HFFc6 (cell line): Measurements from ENCODE around the gene GFRA1. TPM values are rescaled to one million over a fixed set of nuclear protein-coding genes. Genes with fewer than 3 reads are reported as not detected.

Experiments
- DNase-seq: peaks from one replicate; pipeline ENCODE4 v3.0.0-alpha.2; 2018
- H3K27ac Mint-ChIP-seq: 2 replicates; pipeline ENCODE4 v1.8.0; 2020; ENCODE audit warnings: mild to moderate bottlenecking, mixed read lengths
- H3K27me3 Mint-ChIP-seq: 2 replicates; pipeline ENCODE4 v1.8.0; 2021; ENCODE audit warnings: mild to moderate bottlenecking, moderate library complexity, mixed read lengths; ENCODE audit not compliant: insufficient read depth
- H3K36me3 Mint-ChIP-seq: 2 replicates; pipeline ENCODE4 v1.8.0; 2021; ENCODE audit warnings: low read depth, mixed read lengths
- H3K4me1 Mint-ChIP-seq: 2 replicates; pipeline ENCODE4 v1.8.0; 2020; ENCODE audit warnings: low read depth, mixed read lengths
- H3K4me3 Mint-ChIP-seq: 2 replicates; pipeline ENCODE4 v1.8.0; 2020; ENCODE audit warnings: mild to moderate bottlenecking, moderate library complexity, mixed read lengths
- H3K9me3 Mint-ChIP-seq: 2 replicates; pipeline ENCODE4 v1.8.0; 2020; ENCODE audit warnings: mild to moderate bottlenecking, mixed read lengths
- CTCF ChIP-seq: fragments of 200-600 bp; sonication (generic); IDR thresholded peaks from 2 replicates; pipeline ENCODE4 v1.5.0; 2021; ENCODE audit warnings: antibody characterized with exemption, mild to moderate bottlenecking
- total RNA-seq, 6 experiments: library from RNA; stranded (reverse); fragmentation: NEBNext Ultra II Directional; extraction: Animal tissue kit (Norgen Biotek cat#: 25700); gene quantifications; 2 replicates in 1 of 6; 3 replicates in 5 of 6; pipeline ENCODE4 v1.2.3, GENCODE V29; 2021

GFRA1 gene
- total RNA-seq, 6 experiments from 2014 or later, result 7.3 to 17.2 (median 15.9) TPM

- Mint-ChIP-seq H3K27ac (peak overlapping the region; percentile 56), H3K4me1 (peaks cover 56% of the 10 kb centered on the region), H3K9me3 (no peaks in the 10 kb centered on the region), H3K36me3 (no peaks in the 10 kb centered on the region), H3K27me3 (no peaks in the 10 kb centered on the region), H3K4me3 (peak overlapping the region; percentile 46; the same call in 1 of the 2 replicates)
- DNase-seq, result peak; percentile 55
- no peak for TF ChIP-seq CTCF
Measured at GRCh38 chr10:116278846-116279245, 5.8 kb upstream of the GFRA1 start.

- Mint-ChIP-seq H3K36me3 (no peaks in the 10 kb centered on the region), H3K27me3 (peaks cover 4% of the 10 kb centered on the region; the same call in 1 of the 2 replicates), H3K9me3 (no peaks in the 10 kb centered on the region), H3K27ac (no peak overlapping the region), H3K4me1 (peaks cover 62% of the 10 kb centered on the region), H3K4me3 (no peak overlapping the region)
- DNase-seq, result no peak
- TF ChIP-seq CTCF, result no peak
Measured at GRCh38 chr10:116276981-116277380, 4.0 kb upstream of the GFRA1 start.

- no peak for TF ChIP-seq CTCF
- peak overlapping the region; percentile 66 for H3K27ac Mint-ChIP-seq
- H3K27me3 Mint-ChIP-seq, result peaks cover 4% of the 10 kb centered on the region; the same call in 1 of the 2 replicates
Measured at GRCh38 chr10:116274064-116274904, 1.3 kb upstream of the GFRA1 start.

GRCh38 chr10:116271593-116272439, 1.2 kb downstream of the GFRA1 start:
- H3K27me3 Mint-ChIP-seq, result peaks cover 6% of the 10 kb centered on the region; the same call in 1 of the 2 replicates
- no peak for TF ChIP-seq CTCF
- no peaks in the 10 kb centered on the region for H3K9me3 Mint-ChIP-seq
- DNase-seq, result no peak
- no peak overlapping the region for H3K27ac Mint-ChIP-seq
- peak overlapping the region; percentile 89 for H3K4me3 Mint-ChIP-seq
- H3K36me3 Mint-ChIP-seq, result no peaks in the 10 kb centered on the region
- peaks cover 22% of the 10 kb centered on the region for H3K4me1 Mint-ChIP-seq

More at GRCh38 chr10:116274064-116274904, 1.3 kb upstream of the GFRA1 start:
- H3K36me3 Mint-ChIP-seq, result no peaks in the 10 kb centered on the region
- H3K9me3 Mint-ChIP-seq, result no peaks in the 10 kb centered on the region
- peaks cover 45% of the 10 kb centered on the region for H3K4me1 Mint-ChIP-seq
- DNase-seq, result no peak
- H3K4me3 Mint-ChIP-seq, result peak overlapping the region; percentile 89

GRCh38 chr10:116270771-116271592, 2.0 kb downstream of the GFRA1 start:
- H3K36me3 Mint-ChIP-seq, result no peaks in the 10 kb centered on the region
- H3K4me3 Mint-ChIP-seq, result peak overlapping the region; percentile 89
- H3K4me1 Mint-ChIP-seq, result peaks cover 22% of the 10 kb centered on the region
- TF ChIP-seq CTCF, result no peak
- no peak for DNase-seq
- no peak overlapping the region for H3K27ac Mint-ChIP-seq
- no peaks in the 10 kb centered on the region for H3K9me3 Mint-ChIP-seq
- H3K27me3 Mint-ChIP-seq, result peaks cover 6% of the 10 kb centered on the region; the same call in 1 of the 2 replicates
